VCaP (cell line): ENCODE data around the gene ASB16.
"Not testable (repeated sequence)": the region's sequence is repeated elsewhere in the genome, so short reads cannot be mapped to it uniquely, and the experiment has no call there.

Experiments
- H3K27ac ChIP-seq: fragments of 450-650 bp; 2 replicates; pipeline ENCODE4 v1.5.1; 2017
- TF ChIP-seq, protein P1 (sequence below): fragments of 450-650 bp; conservative IDR thresholded peaks from 2 replicates; pipeline ENCODE4 v1.5.1; 2017; ENCODE audit warnings: mild to moderate bottlenecking, moderate library complexity

Gene ASB16

DNA sequence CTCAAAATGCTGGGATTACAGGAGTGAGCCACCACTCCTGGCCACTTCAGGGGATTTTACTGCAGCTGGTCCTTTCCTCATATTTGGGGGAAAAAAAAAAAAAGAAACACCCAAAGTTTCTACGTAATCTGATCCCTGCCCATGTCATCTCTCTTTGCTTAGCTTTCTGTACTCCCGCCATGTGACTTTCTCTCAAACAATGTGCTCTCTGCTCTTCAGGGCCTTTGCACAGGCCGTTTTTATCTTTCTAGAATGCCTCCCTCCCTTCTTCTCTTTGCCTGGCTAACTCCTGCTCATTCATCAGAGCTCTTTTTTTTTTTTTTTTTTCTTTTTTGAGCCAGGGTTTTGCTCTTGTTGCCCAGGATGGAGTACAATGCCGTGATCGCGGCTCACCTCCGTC is 42.1 kb upstream of the ASB16 start:
- no peak overlapping the region for H3K27ac ChIP-seq
- TF ChIP-seq, protein P1, sequence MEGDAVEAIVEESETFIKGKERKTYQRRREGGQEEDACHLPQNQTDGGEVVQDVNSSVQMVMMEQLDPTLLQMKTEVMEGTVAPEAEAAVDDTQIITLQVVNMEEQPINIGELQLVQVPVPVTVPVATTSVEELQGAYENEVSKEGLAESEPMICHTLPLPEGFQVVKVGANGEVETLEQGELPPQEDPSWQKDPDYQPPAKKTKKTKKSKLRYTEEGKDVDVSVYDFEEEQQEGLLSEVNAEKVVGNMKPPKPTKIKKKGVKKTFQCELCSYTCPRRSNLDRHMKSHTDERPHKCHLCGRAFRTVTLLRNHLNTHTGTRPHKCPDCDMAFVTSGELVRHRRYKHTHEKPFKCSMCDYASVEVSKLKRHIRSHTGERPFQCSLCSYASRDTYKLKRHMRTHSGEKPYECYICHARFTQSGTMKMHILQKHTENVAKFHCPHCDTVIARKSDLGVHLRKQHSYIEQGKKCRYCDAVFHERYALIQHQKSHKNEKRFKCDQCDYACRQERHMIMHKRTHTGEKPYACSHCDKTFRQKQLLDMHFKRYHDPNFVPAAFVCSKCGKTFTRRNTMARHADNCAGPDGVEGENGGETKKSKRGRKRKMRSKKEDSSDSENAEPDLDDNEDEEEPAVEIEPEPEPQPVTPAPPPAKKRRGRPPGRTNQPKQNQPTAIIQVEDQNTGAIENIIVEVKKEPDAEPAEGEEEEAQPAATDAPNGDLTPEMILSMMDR = no peak

DNA sequence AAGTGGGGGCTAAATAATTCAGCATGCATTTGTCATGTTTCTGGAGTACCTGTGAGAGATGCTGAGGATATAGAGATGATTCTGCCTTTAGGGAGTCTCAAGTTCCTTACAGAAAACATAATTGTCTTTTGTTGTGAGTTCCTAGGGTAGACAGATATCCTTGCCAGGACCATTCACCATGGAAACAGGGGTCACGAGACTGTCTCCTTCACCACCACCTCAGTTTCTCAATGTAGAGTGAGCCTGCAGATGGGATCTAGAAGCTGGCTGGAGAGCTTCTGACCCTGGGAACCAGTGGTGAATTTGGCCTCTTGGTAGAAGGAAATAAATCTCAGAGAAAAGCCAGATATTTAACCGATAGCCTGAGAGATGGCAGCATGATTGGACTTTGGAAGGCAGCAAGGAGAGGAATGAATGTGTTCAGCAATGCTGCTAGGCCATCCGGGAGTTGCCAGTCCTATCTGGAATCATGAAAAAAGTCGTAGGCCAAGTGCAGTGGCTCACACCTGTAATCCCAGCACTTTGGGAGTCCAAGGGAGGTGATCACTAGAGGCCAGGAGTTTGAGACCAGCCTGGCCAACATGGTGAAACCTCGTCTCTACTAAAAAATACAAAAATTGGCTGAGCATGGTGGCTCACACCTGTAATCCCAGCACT is 39.7 kb upstream of the ASB16 start:
- TF ChIP-seq, protein P1 = no peak

DNA sequence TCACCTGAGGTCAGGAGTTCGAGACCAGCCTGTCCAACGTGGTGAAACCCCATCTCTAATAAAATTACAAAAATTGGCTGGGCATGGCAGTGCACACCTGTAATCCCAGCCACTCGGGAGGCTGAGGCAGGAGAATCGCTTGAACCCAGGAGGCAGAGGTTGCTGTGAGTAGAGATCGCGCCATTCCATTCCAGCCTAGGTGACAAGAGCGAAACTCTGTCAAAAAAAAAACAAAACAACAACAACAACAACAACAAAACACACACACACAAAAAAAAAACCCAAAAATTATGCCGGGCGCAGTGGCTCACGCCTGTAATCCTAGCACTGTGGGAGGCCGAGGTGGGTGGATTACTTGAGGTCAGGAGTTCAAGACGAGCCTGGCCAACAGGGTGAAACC is 39.1 kb upstream of the ASB16 start:
- H3K27ac ChIP-seq = not testable (repeated sequence)

More for the DNA sequence above, 39.7 kb upstream of the ASB16 start:
- H3K27ac ChIP-seq = no peak overlapping the region

DNA sequence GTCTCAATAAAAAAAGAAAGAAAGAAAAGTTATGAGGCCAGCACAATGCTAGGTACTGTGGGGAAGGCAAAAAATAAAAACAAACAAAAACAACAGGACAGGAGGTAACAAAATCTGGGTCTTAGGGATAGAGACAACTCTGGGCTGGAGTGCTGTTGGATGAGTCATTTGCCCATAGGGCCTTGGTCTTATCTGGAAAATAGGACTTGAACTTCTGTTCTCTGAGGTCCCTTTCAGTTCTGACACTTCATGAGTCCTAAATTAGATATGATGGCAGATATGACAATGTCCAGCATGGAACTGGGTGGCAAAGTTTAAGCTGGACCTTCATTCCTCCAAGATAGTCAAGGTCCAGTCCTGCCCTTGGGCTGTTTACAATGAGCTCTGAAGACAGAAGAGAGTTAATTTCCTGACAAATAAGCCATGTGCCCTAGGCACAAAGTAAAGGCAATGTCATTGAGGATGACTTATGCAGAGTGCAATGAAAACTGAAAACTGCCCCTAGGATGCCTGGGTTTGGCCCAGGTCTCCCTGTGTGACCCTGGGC is 38.2 kb upstream of the ASB16 start:
- TF ChIP-seq, protein P1 = no peak
- no peak overlapping the region for H3K27ac ChIP-seq

GRCh38 chr17:44133918-44134476 is 36.5 kb upstream of the ASB16 start:
- H3K27ac ChIP-seq = no peak overlapping the region
- TF ChIP-seq, protein P1 = no peak

GRCh38 chr17:44134752-44135568 is 35.5 kb upstream of the ASB16 start:
- TF ChIP-seq, protein P1 = no peak
- H3K27ac ChIP-seq = no peak overlapping the region

DNA sequence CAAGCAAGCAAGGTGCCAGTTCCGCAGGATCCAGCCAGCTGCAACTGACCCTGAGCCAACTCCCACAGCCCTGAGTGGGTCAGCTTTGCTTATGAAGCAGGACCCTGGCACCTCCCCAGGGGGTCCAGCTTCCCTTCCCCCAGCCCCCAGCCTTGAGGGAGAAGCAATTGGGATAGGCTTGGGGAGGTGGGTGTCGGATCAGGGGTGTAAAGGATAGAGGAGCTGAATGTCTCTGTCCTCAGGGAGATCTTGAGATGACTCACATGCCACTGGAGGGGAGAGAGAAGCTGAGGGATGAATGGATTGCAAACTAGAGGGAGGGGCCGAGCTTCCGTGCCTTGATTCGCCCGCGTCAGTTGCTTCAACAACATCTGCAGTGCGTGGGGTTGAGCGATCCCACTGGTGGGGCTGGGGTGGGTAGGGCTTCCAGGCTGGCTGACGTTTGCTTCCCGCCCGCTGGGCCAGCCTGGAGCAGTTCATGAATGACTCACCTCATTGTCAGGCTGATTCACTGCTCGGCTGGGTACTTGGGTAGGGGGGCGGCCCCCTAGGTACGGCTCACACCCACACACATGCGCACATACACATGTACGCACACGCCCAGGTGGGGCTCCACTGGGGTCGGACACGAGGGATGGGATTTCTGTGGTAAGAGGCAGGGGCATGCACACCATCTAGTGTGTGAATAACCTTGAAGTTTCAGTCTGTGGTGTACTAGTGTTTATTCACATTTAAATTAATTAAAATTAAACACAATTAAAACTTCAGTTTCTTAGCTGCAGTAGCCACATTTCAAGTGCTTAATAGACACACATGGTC is 32.4 kb upstream of the ASB16 start:
- TF ChIP-seq, protein P1 = no peak
- H3K27ac ChIP-seq = peak overlapping the region; percentile 53

- H3K27ac ChIP-seq = not testable (repeated sequence)
These were observed 26.6 kb upstream of the ASB16 start for GRCh38 chr17:44143921-44144320.
